HEK293 (cell line): ENCODE results near the gene EPB41L2.

Experiments
- CTCF ChIA-PET: fragments of 350-600 bp; formaldehyde crosslinking; extraction: SDS; loops from one replicate; lab custom pipeline; 2021; ENCODE audit warnings: antibody characterized with exemption; lab: Yijun Ruan, JAX
- POLR2A ChIA-PET: fragments of 300-600 bp; formaldehyde crosslinking; extraction: SDS; loops from one replicate; lab custom pipeline; 2020; ENCODE audit warnings: antibody characterized with exemption, inconsistent platforms; lab: Yijun Ruan, JAX
- H3K27ac ChIP-seq: fragments of 200-500 bp; sonication (Bioruptor generic); 2 replicates; pipeline ENCODE4 v1.5.1; 2014; ENCODE audit warnings: low read depth, low read length, control low read depth, inconsistent platforms; ENCODE audit errors: extremely low read depth
- H3K36me3 ChIP-seq, 2 experiments: fragments of 200-500 bp in 1 of 2; sonication (Bioruptor generic) in 1 of 2; 1 replicate in 1 of 2; 2 replicates in 1 of 2; pipeline ENCODE4 v1.5.1; 2014 to 2017; ENCODE audit warnings: inconsistent platforms in 2 of 2, low read length in 2 of 2; ENCODE audit not compliant: control insufficient read depth in 2 of 2, insufficient read depth in 1 of 2
- H3K4me1 ChIP-seq: fragments of 200-500 bp; sonication (Bioruptor generic); 2 replicates; pipeline ENCODE4 v1.5.1; 2014; ENCODE audit warnings: mild to moderate bottlenecking, low read length, inconsistent platforms; ENCODE audit not compliant: control insufficient read depth, insufficient read depth
- H3K4me3 ChIP-seq: 2 replicates; pipeline ENCODE4 v1.5.1; 2011; ENCODE audit warnings: low read depth, mild to moderate bottlenecking, control low read depth, low read length, moderate library complexity
- H3K9me3 ChIP-seq: fragments of 200-500 bp; sonication (Bioruptor generic); 2 replicates; pipeline ENCODE4 v1.5.1; 2014; ENCODE audit warnings: low read depth, low read length, inconsistent platforms; ENCODE audit not compliant: control insufficient read depth, insufficient read depth
- MEIS1 ChIP-seq: sonication (generic); formaldehyde crosslinking; IDR thresholded peaks from 2 replicates; pipeline ENCODE4 v1.8.1; 2022; ENCODE audit warnings: missing genetic modification reagents, mild to moderate bottlenecking, borderline replicate concordance
- OVOL3 ChIP-seq: fragments of 450-650 bp; formaldehyde crosslinking; IDR thresholded peaks from 2 replicates; pipeline ENCODE4 v1.5.1; 2016; ENCODE audit warnings: missing biosample characterization, missing genetic modification characterization
- PRDM1 ChIP-seq: fragments of 450-650 bp; formaldehyde crosslinking; IDR thresholded peaks from 2 replicates; pipeline ENCODE4; 2016; ENCODE audit warnings: missing biosample characterization, missing genetic modification characterization
- SCRT1 ChIP-seq: fragments of 450-650 bp; formaldehyde crosslinking; IDR thresholded peaks from 2 replicates; pipeline ENCODE4 v1.5.1; 2016; ENCODE audit warnings: missing biosample characterization, missing genetic modification characterization, borderline replicate concordance
- SCRT2 ChIP-seq: fragments of 450-650 bp; formaldehyde crosslinking; IDR thresholded peaks from 2 replicates; pipeline ENCODE4 v1.5.1; 2016; ENCODE audit warnings: missing biosample characterization, missing genetic modification characterization
- SETDB1 ChIP-seq: IDR thresholded peaks from one replicate; pipeline ENCODE4 v1.6.1; 2017; ENCODE audit warnings: mild to moderate bottlenecking, low read length, moderate library complexity, mixed read lengths; ENCODE audit not compliant: insufficient read length
- SP7 ChIP-seq: fragments of 450-650 bp; formaldehyde crosslinking; IDR thresholded peaks from 2 replicates; pipeline ENCODE4 v1.5.1; 2016; ENCODE audit warnings: missing biosample characterization, missing genetic modification characterization
- ZNF138 ChIP-seq: fragments of 450-650 bp; formaldehyde crosslinking; IDR thresholded peaks from 2 replicates; pipeline ENCODE4 v1.5.1; 2016; ENCODE audit warnings: missing biosample characterization, missing genetic modification characterization, borderline replicate concordance
- ZNF585B ChIP-seq: fragments of 450-650 bp; formaldehyde crosslinking; IDR thresholded peaks from 2 replicates; pipeline ENCODE4 v1.5.1; 2016; ENCODE audit warnings: missing biosample characterization, missing genetic modification characterization
- ZNF624 ChIP-seq: fragments of 450-650 bp; formaldehyde crosslinking; IDR thresholded peaks from 2 replicates; pipeline ENCODE4 v1.5.1; 2017; ENCODE audit warnings: missing biosample characterization, missing genetic modification characterization
- ZNF776 ChIP-seq: fragments of 450-650 bp; formaldehyde crosslinking; IDR thresholded peaks from 2 replicates; pipeline ENCODE4 v1.5.0; 2017; ENCODE audit warnings: missing biosample characterization, missing genetic modification characterization, borderline replicate concordance
- ZNF777 ChIP-seq: fragments of 450-650 bp; formaldehyde crosslinking; IDR thresholded peaks from 2 replicates; pipeline ENCODE4 v1.5.1; 2017; ENCODE audit warnings: missing biosample characterization, missing genetic modification characterization, borderline replicate concordance
- ZNF837 ChIP-seq: fragments of 450-650 bp; formaldehyde crosslinking; IDR thresholded peaks from 2 replicates; pipeline ENCODE4 v1.5.1; 2016; ENCODE audit warnings: missing biosample characterization, missing genetic modification characterization
- TF ChIP-seq, protein P1 (sequence below): fragments of 450-650 bp; formaldehyde crosslinking; conservative IDR thresholded peaks from 2 replicates; pipeline ENCODE4 v1.5.1; 2016; ENCODE audit warnings: low read depth, missing biosample characterization, missing genetic modification characterization
- TF ChIP-seq, protein P2 (sequence below): fragments of 450-650 bp; formaldehyde crosslinking; IDR thresholded peaks from 2 replicates; pipeline ENCODE4 v1.5.1; 2016; ENCODE audit warnings: missing biosample characterization, missing genetic modification characterization
- TF ChIP-seq, protein P3 (sequence below): fragments of 450-650 bp; formaldehyde crosslinking; IDR thresholded peaks from 2 replicates; pipeline ENCODE4 v1.5.1; 2017; ENCODE audit warnings: missing biosample characterization, missing genetic modification characterization
- TF ChIP-seq, protein P4 (sequence below): fragments of 450-650 bp; formaldehyde crosslinking; IDR thresholded peaks from 2 replicates; pipeline ENCODE4 v1.5.1; 2016; ENCODE audit warnings: missing biosample characterization, missing genetic modification characterization

Gene EPB41L2

DNA sequence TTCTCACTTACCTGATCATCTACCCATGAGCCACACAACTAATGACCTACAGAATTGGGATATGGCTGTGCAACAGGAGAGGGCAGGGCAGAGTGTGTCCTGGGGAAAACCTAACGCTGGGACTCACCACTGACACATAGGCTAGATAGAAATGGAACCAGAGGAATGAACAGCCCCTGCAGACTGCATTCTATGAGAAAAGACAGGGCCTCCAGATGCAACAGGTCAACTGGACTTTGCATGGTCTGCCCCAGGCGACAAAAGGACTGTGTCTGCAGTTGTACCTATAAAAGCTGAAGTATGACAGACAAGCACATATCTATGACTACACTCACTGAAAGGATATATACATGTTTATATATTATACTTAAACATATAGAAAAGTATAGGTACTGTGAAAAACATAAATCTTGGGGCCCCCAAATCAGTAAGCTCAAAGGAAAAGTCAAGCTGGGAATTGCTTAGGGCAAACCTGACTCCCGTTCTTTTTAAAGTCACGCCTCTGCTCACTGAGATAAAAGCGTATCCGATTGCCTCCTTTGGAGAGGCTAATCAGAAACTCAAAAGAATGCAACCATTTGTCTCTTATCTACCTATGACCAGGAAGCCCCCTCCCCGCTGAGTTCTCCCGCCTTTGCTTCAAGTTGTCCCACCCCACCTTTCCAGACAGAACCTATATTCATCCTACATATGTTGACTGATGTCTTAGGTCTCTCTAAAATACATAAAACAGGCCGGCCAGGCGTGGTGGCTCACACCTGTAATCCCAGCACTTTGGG is 68.5 kb downstream of the EPB41L2 start:
- H3K4me3 ChIP-seq, result no peak overlapping the region
- CTCF ChIA-PET, result no interaction called here
- peaks cover 23% of the 10 kb centered on the region for H3K4me1 ChIP-seq
- H3K9me3 ChIP-seq, result no peaks in the 10 kb centered on the region
- TF ChIP-seq SCRT1 (tag by site-specific recombination) (0 out of 2 replicates have a peak, but pooled peaks have one; percentile 71), SCRT2 (tag by site-specific recombination) (peak; percentile 76), PRDM1 (tag by site-specific recombination) (no peak), MEIS1 (no peak), ZNF777 (tag by site-specific recombination) (no peak), ZNF585B (tag by site-specific recombination) (no peak), ZNF776 (no peak), ZNF138 (tag by site-specific recombination) (no peak)
- TF ChIP-seq, protein P1, sequence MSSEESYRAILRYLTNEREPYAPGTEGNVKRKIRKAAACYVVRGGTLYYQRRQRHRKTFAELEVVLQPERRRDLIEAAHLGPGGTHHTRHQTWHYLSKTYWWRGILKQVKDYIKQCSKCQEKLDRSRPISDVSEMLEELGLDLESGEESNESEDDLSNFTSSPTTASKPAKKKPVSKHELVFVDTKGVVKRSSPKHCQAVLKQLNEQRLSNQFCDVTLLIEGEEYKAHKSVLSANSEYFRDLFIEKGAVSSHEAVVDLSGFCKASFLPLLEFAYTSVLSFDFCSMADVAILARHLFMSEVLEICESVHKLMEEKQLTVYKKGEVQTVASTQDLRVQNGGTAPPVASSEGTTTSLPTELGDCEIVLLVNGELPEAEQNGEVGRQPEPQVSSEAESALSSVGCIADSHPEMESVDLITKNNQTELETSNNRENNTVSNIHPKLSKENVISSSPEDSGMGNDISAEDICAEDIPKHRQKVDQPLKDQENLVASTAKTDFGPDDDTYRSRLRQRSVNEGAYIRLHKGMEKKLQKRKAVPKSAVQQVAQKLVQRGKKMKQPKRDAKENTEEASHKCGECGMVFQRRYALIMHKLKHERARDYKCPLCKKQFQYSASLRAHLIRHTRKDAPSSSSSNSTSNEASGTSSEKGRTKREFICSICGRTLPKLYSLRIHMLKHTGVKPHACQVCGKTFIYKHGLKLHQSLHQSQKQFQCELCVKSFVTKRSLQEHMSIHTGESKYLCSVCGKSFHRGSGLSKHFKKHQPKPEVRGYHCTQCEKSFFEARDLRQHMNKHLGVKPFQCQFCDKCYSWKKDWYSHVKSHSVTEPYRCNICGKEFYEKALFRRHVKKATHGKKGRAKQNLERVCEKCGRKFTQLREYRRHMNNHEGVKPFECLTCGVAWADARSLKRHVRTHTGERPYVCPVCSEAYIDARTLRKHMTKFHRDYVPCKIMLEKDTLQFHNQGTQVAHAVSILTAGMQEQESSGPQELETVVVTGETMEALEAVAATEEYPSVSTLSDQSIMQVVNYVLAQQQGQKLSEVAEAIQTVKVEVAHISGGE, result no peak
- H3K36me3 ChIP-seq, result no peaks in the 10 kb centered on the region
- H3K27ac ChIP-seq, result no peak overlapping the region
- POLR2A ChIA-PET, result no interaction called here

DNA sequence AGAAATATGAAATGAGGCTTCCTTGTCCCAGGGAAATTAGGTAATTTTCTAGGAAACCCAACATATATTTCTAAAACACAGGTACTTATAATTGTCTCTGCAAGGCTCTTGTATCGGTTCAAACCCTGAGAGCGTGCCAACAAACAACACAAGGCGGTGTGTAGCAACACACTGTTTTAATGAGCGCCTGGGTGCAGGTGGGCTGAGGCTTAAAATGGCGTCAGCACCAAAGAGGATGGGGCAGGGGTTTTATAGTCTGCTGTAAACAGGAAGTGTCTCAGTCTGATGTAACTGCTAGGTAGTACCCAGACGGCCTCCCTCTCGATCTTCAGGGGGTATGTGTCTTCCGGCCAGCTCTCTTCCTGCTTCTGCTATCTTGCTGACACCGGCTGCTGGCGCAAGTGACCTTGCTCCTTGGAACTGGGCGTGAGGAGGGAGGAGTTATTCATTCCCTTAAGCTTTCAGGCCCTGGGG is 69.7 kb downstream of the EPB41L2 start:
- CTCF ChIA-PET, result interaction anchor here (0.8 to 1.3 kb wide), 2 partner anchors 66 to 467 kb away, joined by 3 to 4 read pairs; no protein-coding TSS in a partner anchor
- TF ChIP-seq, protein P2, sequence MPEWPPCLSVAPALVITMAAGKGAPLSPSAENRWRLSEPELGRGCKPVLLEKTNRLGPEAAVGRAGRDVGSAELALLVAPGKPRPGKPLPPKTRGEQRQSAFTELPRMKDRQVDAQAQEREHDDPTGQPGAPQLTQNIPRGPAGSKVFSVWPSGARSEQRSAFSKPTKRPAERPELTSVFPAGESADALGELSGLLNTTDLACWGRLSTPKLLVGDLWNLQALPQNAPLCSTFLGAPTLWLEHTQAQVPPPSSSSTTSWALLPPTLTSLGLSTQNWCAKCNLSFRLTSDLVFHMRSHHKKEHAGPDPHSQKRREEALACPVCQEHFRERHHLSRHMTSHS, result no peak
- TF ChIP-seq ZNF837 (tag by site-specific recombination) (no peak), OVOL3 (tag by site-specific recombination) (no peak), SP7 (no peak), ZNF624 (no peak), SETDB1 (peak; percentile 42)
- TF ChIP-seq, protein P3, sequence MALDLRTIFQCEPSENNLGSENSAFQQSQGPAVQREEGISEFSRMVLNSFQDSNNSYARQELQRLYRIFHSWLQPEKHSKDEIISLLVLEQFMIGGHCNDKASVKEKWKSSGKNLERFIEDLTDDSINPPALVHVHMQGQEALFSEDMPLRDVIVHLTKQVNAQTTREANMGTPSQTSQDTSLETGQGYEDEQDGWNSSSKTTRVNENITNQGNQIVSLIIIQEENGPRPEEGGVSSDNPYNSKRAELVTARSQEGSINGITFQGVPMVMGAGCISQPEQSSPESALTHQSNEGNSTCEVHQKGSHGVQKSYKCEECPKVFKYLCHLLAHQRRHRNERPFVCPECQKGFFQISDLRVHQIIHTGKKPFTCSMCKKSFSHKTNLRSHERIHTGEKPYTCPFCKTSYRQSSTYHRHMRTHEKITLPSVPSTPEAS, result no peak
- TF ChIP-seq, protein P4, sequence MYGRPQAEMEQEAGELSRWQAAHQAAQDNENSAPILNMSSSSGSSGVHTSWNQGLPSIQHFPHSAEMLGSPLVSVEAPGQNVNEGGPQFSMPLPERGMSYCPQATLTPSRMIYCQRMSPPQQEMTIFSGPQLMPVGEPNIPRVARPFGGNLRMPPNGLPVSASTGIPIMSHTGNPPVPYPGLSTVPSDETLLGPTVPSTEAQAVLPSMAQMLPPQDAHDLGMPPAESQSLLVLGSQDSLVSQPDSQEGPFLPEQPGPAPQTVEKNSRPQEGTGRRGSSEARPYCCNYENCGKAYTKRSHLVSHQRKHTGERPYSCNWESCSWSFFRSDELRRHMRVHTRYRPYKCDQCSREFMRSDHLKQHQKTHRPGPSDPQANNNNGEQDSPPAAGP (tag by site-specific recombination), result no peak
- POLR2A ChIA-PET, result no interaction called here

More for the DNA sequence above, 69.7 kb downstream of the EPB41L2 start:
- Histone ChIP-seq H3K4me3 (no peak overlapping the region), H3K4me1 (peaks cover 21% of the 10 kb centered on the region), H3K9me3 (no peaks in the 10 kb centered on the region), H3K36me3 (no peaks in the 10 kb centered on the region), H3K27ac (no peak overlapping the region)
